ENCODE measurements around the gene TRAK1.

The TRAK1 gene

DNA sequence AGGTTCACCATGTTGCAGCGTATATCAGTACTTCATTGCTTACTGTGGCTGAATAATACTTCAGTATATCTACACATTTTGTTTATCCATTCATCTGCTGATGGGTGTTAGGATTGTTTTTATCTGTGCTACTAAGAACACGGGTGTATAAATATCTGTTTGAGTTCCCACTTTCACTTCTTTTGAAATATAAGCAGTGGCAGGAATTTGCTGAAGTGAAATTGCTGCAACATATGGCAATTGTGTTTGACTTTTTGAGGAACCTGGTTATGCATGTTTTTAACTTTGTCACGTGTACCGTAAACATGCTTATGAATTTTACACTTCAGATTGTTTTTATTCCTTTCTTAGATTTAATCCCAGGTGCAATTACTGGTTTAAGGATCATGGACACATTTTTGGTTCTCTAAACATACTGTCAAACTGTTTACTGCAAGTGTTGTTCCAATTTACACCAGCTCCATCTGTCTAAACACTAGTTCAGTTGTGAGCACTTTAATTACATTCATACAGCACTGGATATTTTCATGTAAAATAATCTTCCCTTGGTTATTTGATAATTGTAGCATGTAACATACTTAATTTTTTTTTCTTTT lies 23.1 kb downstream of the TRAK1 start:
- no peak for DNase-seq
- no peak overlapping the region for H3K27ac ChIP-seq
- H3K27me3 ChIP-seq (ENCODE audit: insufficient read depth, low read depth, severe bottlenecking) = no peaks in the 10 kb centered on the region
- H3K36me3 ChIP-seq = peaks cover 3% of the 10 kb centered on the region; the same call in 1 of the 2 replicates
- no peaks in the 10 kb centered on the region for H3K9me3 ChIP-seq (ENCODE audit: severe bottlenecking)
- TF ChIP-seq, protein P1, sequence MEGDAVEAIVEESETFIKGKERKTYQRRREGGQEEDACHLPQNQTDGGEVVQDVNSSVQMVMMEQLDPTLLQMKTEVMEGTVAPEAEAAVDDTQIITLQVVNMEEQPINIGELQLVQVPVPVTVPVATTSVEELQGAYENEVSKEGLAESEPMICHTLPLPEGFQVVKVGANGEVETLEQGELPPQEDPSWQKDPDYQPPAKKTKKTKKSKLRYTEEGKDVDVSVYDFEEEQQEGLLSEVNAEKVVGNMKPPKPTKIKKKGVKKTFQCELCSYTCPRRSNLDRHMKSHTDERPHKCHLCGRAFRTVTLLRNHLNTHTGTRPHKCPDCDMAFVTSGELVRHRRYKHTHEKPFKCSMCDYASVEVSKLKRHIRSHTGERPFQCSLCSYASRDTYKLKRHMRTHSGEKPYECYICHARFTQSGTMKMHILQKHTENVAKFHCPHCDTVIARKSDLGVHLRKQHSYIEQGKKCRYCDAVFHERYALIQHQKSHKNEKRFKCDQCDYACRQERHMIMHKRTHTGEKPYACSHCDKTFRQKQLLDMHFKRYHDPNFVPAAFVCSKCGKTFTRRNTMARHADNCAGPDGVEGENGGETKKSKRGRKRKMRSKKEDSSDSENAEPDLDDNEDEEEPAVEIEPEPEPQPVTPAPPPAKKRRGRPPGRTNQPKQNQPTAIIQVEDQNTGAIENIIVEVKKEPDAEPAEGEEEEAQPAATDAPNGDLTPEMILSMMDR (IDR thresholded peaks at IDR 0.05; ENCODE audit: low read depth, low read length) = no peak
- H3K4me3 ChIP-seq (ENCODE audit: low read depth, low read length) = no peak overlapping the region

DNA sequence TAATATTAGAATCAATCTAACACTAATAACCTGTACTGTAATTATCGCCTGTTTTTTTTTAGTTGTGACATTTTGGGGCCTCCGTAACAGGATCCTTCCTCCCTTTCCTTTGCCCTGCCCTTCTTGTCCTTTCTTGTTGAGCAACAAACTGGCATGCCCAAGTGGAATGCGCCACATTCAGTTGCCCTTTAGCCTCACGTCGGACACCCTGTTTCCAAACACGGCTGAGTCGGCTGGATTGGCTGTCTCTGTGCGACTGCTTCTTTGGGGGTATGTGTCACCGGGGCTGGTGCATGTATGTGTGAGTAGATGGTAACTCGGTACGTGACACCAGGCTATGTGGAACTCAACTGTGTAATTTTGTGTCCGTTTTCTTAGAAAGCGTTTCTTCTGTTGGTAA lies 24.1 kb downstream of the TRAK1 start:
- Histone ChIP-seq H3K36me3 (peaks cover 3% of the 10 kb centered on the region; the same call in 1 of the 2 replicates), H3K9me3 (ENCODE audit: severe bottlenecking) (no peaks in the 10 kb centered on the region), H3K27ac (no peak overlapping the region), H3K27me3 (ENCODE audit: insufficient read depth, low read depth, severe bottlenecking) (no peaks in the 10 kb centered on the region), H3K4me3 (ENCODE audit: low read depth, low read length) (no peak overlapping the region)
- TF ChIP-seq, protein P1 (IDR thresholded peaks at IDR 0.05; ENCODE audit: low read depth, low read length) = no peak
- no peak for DNase-seq

DNA sequence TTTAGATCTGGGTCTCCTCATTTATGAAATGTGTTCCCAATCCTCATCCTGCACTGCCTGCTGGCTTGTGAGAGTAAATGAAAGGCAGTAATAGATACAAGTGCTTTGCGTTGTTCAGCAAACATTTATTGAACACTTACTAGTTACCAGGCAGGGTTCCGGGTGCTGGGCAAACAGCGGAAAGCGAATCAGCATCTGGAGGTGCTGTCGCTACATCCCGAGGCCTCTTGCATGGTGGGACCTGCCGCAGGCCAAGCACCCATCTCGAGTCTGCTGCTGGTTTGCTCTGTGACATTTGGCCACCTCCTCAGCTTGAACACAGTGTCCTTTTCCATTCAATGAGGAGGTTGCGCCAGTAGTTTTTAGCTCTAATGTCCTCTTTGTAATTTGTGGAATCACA lies 24.8 kb downstream of the TRAK1 start:
- Histone ChIP-seq H3K27ac (no peak overlapping the region), H3K4me3 (ENCODE audit: low read depth, low read length) (no peak overlapping the region), H3K9me3 (ENCODE audit: severe bottlenecking) (no peaks in the 10 kb centered on the region), H3K27me3 (ENCODE audit: insufficient read depth, low read depth, severe bottlenecking) (no peaks in the 10 kb centered on the region), H3K36me3 (peaks cover 3% of the 10 kb centered on the region; the same call in 1 of the 2 replicates)
- TF ChIP-seq, protein P1 (IDR thresholded peaks at IDR 0.05; ENCODE audit: low read depth, low read length) = no peak
- no peak for DNase-seq

DNA sequence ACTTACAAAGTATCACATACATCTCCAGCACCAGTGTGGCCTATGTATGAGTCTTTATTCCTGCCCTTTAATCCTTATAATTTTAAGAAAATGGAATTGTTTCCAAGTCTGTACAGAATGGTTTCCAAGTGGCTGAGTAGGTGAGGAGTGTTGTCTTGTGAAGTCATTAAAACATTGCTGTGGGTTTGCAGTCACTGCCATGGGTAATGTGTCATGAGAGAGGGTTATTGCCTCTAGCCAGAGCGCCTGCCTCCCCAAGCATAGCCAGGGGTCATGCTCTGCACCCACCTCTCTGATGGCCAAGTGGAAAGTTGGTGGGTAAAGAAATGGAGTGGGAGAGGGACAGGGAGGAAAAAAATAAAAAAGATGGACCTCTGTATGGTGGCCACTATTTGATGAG lies 25.3 kb downstream of the TRAK1 start:
- TF ChIP-seq, protein P1 (IDR thresholded peaks at IDR 0.05; ENCODE audit: low read depth, low read length) = no peak
- Histone ChIP-seq H3K36me3 (peaks cover 3% of the 10 kb centered on the region; the same call in 1 of the 2 replicates), H3K27me3 (ENCODE audit: insufficient read depth, low read depth, severe bottlenecking) (no peaks in the 10 kb centered on the region), H3K4me3 (ENCODE audit: low read depth, low read length) (no peak overlapping the region), H3K9me3 (ENCODE audit: severe bottlenecking) (no peaks in the 10 kb centered on the region), H3K27ac (no peak overlapping the region)
- DNase-seq = no peak

DNA sequence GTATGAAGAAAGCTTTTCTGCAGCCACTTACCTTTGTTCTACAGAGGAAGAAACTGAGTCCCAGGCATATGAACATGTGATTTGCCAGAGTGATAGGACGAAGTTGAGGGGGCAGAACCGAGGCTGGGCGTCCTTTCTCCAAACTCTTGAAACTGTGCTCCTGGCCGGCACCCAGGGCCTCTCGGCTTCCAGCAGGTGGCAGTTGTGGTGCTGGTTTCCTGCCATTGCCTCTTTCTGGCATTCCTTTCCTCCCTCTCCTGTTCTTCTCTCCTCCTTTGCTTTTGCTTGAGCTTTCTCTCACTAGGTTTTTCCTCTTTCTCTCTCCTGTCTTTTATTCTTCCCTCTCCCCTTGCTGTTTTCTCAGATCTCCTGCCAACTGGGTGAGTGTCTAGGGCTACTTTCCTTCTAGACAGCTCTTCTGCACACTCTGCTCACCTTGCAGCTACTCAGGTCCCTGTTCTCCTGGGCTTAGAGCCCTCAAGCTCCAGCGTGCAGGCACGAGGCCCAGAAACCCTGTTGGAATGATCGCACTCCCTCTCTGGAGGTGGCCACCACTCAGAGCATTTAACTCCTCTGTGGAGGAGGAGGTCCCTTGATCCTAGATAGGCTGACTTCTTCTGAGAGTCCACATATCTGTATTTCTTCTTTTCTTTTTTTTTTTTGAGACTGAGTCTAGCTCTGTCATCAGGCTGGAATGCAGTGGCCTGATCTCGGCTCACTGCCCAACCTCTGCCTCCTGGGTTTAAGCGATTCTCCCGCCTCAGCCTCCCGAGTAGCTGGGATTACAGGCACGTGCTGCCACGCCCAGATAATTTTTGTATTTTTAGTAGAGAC lies 26.2 kb downstream of the TRAK1 start:
- TF ChIP-seq, protein P1 (IDR thresholded peaks at IDR 0.05; ENCODE audit: low read depth, low read length) = peak; percentile 83
- H3K27ac ChIP-seq = no peak overlapping the region
- H3K9me3 ChIP-seq (ENCODE audit: severe bottlenecking) = no peaks in the 10 kb centered on the region
- H3K36me3 ChIP-seq = peaks cover 3% of the 10 kb centered on the region; the same call in 1 of the 2 replicates
- peak; percentile 20 for DNase-seq
- H3K4me3 ChIP-seq (ENCODE audit: low read depth, low read length) = no peak overlapping the region
- no peaks in the 10 kb centered on the region for H3K27me3 ChIP-seq (ENCODE audit: insufficient read depth, low read depth, severe bottlenecking)
